ENCODE data around the gene DACH1.
A peak's percentile ranks its signal among the peaks of the same experiment; 100 is the strongest.
"Not testable (repeated sequence)": the region's sequence is repeated elsewhere in the genome, so short reads cannot be mapped to it uniquely, and the experiment has no call there.

DACH1 gene

GRCh38 chr13:71838842-71839241 lies 28.2 kb downstream of the DACH1 start:
- Histone ChIP-seq H3K14ac (ENCODE audit: low read length) (no peak overlapping the region), H3K4me2 (ENCODE audit: insufficient read depth, low read length, poor library complexity, severe bottlenecking) (no peak overlapping the region), H2AK5ac (ENCODE audit: low read depth, low read length) (no peak overlapping the region), H3K4ac (ENCODE audit: low read length) (no peak overlapping the region), H3K27me3 (ENCODE audit: control insufficient read depth in 3 of 3, insufficient read depth in 3 of 3, low read depth in 1 of 3, low read length in 3 of 3) (no peaks in the 10 kb centered on the region), H2BK5ac (ENCODE audit: low read length) (no peak overlapping the region), H3K18ac (ENCODE audit: low read length) (no peak overlapping the region), H3K9ac (ENCODE audit: low read depth, low read length, poor library complexity) (no peak overlapping the region), H4K91ac (ENCODE audit: low read depth, low read length, poor library complexity) (no peak overlapping the region), H2BK12ac (ENCODE audit: low read length) (no peak overlapping the region), H4K8ac (ENCODE audit: low read depth, low read length) (no peak overlapping the region), H3K4me1 (ENCODE audit: control insufficient read depth in 2 of 2, insufficient read depth in 1 of 2, low read depth in 1 of 2, low read length in 2 of 2) (no peaks in the 10 kb centered on the region), H3K79me1 (ENCODE audit: low read depth, low read length) (no peaks in the 10 kb centered on the region), H3K27ac (replicated peaks; ENCODE audit: low read length) (no peak overlapping the region), H3K36me3 (replicated peaks in 1 of 2; ENCODE audit: control insufficient read depth in 2 of 2, insufficient read depth in 2 of 2, low read length in 2 of 2) (no peaks in the 10 kb centered on the region), H3K9me3 (replicated peaks in 1 of 2; ENCODE audit: control insufficient read depth in 2 of 2, insufficient read depth in 1 of 2, low read depth in 1 of 2, low read length in 2 of 2) (no peaks in the 10 kb centered on the region), H2BK120ac (ENCODE audit: low read depth, low read length) (no peak overlapping the region), H2AFZ (ENCODE audit: low read length) (no peak overlapping the region), H3K4me3 (ENCODE audit: low read length in 2 of 2) (no peak overlapping the region), H2BK15ac (ENCODE audit: low read length) (no peak overlapping the region), H3K23ac (ENCODE audit: low read depth, low read length, poor library complexity) (no peak overlapping the region)
- no CpG with 5 or more reads among the region's 2 CpGs for WGBS, 2 donors (ENCODE audit: extremely low coverage in 2 of 2, insufficient read length in 2 of 2, insufficient replicate concordance in 1 of 2)
- no peak for DNase-seq (ENCODE audit: low spot score)

- not testable (repeated sequence) for H2BK12ac ChIP-seq (ENCODE audit: low read length)
These were observed 29.4 kb downstream of the DACH1 start for GRCh38 chr13:71837582-71837981.

GRCh38 chr13:71831716-71832115 lies 35.3 kb downstream of the DACH1 start:
- H3K14ac ChIP-seq (ENCODE audit: low read length) = no peak overlapping the region
- DNase-seq (ENCODE audit: low spot score) = peak; percentile 42
- H4K91ac ChIP-seq (ENCODE audit: low read depth, low read length, poor library complexity) = no peak overlapping the region
- H3K36me3 ChIP-seq (replicated peaks in 1 of 2; ENCODE audit: control insufficient read depth in 2 of 2, insufficient read depth in 2 of 2, low read length in 2 of 2) = no peaks in the 10 kb centered on the region
- H3K18ac ChIP-seq (ENCODE audit: low read length) = no peak overlapping the region
- H3K4me2 ChIP-seq (ENCODE audit: insufficient read depth, low read length, poor library complexity, severe bottlenecking) = no peak overlapping the region
- no peak overlapping the region for H2BK120ac ChIP-seq (ENCODE audit: low read depth, low read length)
- no peak overlapping the region for H4K8ac ChIP-seq (ENCODE audit: low read depth, low read length)
- H2AK5ac ChIP-seq (ENCODE audit: low read depth, low read length) = no peak overlapping the region
- WGBS, 2 donors (ENCODE audit: extremely low coverage in 2 of 2, insufficient read length in 2 of 2, insufficient replicate concordance in 1 of 2) = no CpG with 5 or more reads among the region's 3 CpGs
- H3K9me3 ChIP-seq (replicated peaks in 1 of 2; ENCODE audit: control insufficient read depth in 2 of 2, insufficient read depth in 1 of 2, low read depth in 1 of 2, low read length in 2 of 2) = no peaks in the 10 kb centered on the region
- no peak overlapping the region for H2BK5ac ChIP-seq (ENCODE audit: low read length)
- H3K9ac ChIP-seq (ENCODE audit: low read depth, low read length, poor library complexity) = no peak overlapping the region
- H3K27me3 ChIP-seq (ENCODE audit: control insufficient read depth in 3 of 3, insufficient read depth in 3 of 3, low read depth in 1 of 3, low read length in 3 of 3) = no peaks in the 10 kb centered on the region
- H2AFZ ChIP-seq (ENCODE audit: low read length) = no peak overlapping the region
- H3K27ac ChIP-seq (replicated peaks; ENCODE audit: low read length) = peak overlapping the region; percentile 34
- H3K79me1 ChIP-seq (ENCODE audit: low read depth, low read length) = no peaks in the 10 kb centered on the region
- no peak overlapping the region for H2BK12ac ChIP-seq (ENCODE audit: low read length)
- H2BK15ac ChIP-seq (ENCODE audit: low read length) = no peak overlapping the region
- no peak overlapping the region for H3K23ac ChIP-seq (ENCODE audit: low read depth, low read length, poor library complexity)
- H3K4me3 ChIP-seq (ENCODE audit: low read length in 2 of 2) = no peak overlapping the region
- H3K4me1 ChIP-seq (ENCODE audit: control insufficient read depth in 2 of 2, insufficient read depth in 1 of 2, low read depth in 1 of 2, low read length in 2 of 2) = peaks cover 8% of the 10 kb centered on the region in 2 donors
- H3K4ac ChIP-seq (ENCODE audit: low read length) = no peak overlapping the region

More at GRCh38 chr13:71837582-71837981, 29.4 kb downstream of the DACH1 start:
- not testable (repeated sequence) for H3K4me2 ChIP-seq (ENCODE audit: insufficient read depth, low read length, poor library complexity, severe bottlenecking); H2BK120ac ChIP-seq (ENCODE audit: low read depth, low read length); H3K36me3 ChIP-seq (replicated peaks in 1 of 2; ENCODE audit: control insufficient read depth in 2 of 2, insufficient read depth in 2 of 2, low read length in 2 of 2); H3K23ac ChIP-seq (ENCODE audit: low read depth, low read length, poor library complexity); H3K14ac ChIP-seq (ENCODE audit: low read length); H3K27me3 ChIP-seq (ENCODE audit: control insufficient read depth in 3 of 3, insufficient read depth in 3 of 3, low read depth in 1 of 3, low read length in 3 of 3); H3K18ac ChIP-seq (ENCODE audit: low read length); H3K4me3 ChIP-seq (ENCODE audit: low read length in 2 of 2); H3K79me1 ChIP-seq (ENCODE audit: low read depth, low read length); H3K9me3 ChIP-seq (replicated peaks in 1 of 2; ENCODE audit: control insufficient read depth in 2 of 2, insufficient read depth in 1 of 2, low read depth in 1 of 2, low read length in 2 of 2); H2AFZ ChIP-seq (ENCODE audit: low read length); H2BK5ac ChIP-seq (ENCODE audit: low read length); DNase-seq (ENCODE audit: low spot score); H3K4ac ChIP-seq (ENCODE audit: low read length); H3K27ac ChIP-seq (replicated peaks; ENCODE audit: low read length); H4K8ac ChIP-seq (ENCODE audit: low read depth, low read length); H2AK5ac ChIP-seq (ENCODE audit: low read depth, low read length); H3K4me1 ChIP-seq (ENCODE audit: control insufficient read depth in 2 of 2, insufficient read depth in 1 of 2, low read depth in 1 of 2, low read length in 2 of 2); H4K91ac ChIP-seq (ENCODE audit: low read depth, low read length, poor library complexity); H2BK15ac ChIP-seq (ENCODE audit: low read length); H3K9ac ChIP-seq (ENCODE audit: low read depth, low read length, poor library complexity)
- WGBS, 2 donors (ENCODE audit: extremely low coverage in 2 of 2, insufficient read length in 2 of 2, insufficient replicate concordance in 1 of 2) = no CpG with 5 or more reads among the region's 5 CpGs

GRCh38 chr13:71830736-71831135 lies 36.3 kb downstream of the DACH1 start:
- DNase-seq (ENCODE audit: low spot score) = no peak
- H3K9me3 ChIP-seq (replicated peaks in 1 of 2; ENCODE audit: control insufficient read depth in 2 of 2, insufficient read depth in 1 of 2, low read depth in 1 of 2, low read length in 2 of 2) = peaks cover 0 to 2% of the 10 kb centered on the region in 2 donors
- no peak overlapping the region for H4K8ac ChIP-seq (ENCODE audit: low read depth, low read length)
- H2BK12ac ChIP-seq (ENCODE audit: low read length) = no peak overlapping the region
- peaks cover 8% of the 10 kb centered on the region in 2 donors for H3K4me1 ChIP-seq (ENCODE audit: control insufficient read depth in 2 of 2, insufficient read depth in 1 of 2, low read depth in 1 of 2, low read length in 2 of 2)
- no peak overlapping the region for H3K14ac ChIP-seq (ENCODE audit: low read length)
- H3K79me1 ChIP-seq (ENCODE audit: low read depth, low read length) = no peaks in the 10 kb centered on the region
- no peak overlapping the region for H2BK5ac ChIP-seq (ENCODE audit: low read length)
- H2AFZ ChIP-seq (ENCODE audit: low read length) = no peak overlapping the region
- WGBS, 2 donors (ENCODE audit: extremely low coverage in 2 of 2, insufficient read length in 2 of 2, insufficient replicate concordance in 1 of 2) = no CpG with 5 or more reads among the region's 2 CpGs
- H3K4me3 ChIP-seq (ENCODE audit: low read length in 2 of 2) = no peak overlapping the region
- H3K18ac ChIP-seq (ENCODE audit: low read length) = no peak overlapping the region
- H2AK5ac ChIP-seq (ENCODE audit: low read depth, low read length) = no peak overlapping the region
- H3K27ac ChIP-seq (replicated peaks; ENCODE audit: low read length) = no peak overlapping the region
- peaks cover 0 to 2% (median 0%) of the 10 kb centered on the region in 3 experiments for H3K27me3 ChIP-seq (ENCODE audit: control insufficient read depth in 3 of 3, insufficient read depth in 3 of 3, low read depth in 1 of 3, low read length in 3 of 3)
- no peak overlapping the region for H3K4me2 ChIP-seq (ENCODE audit: insufficient read depth, low read length, poor library complexity, severe bottlenecking)
- no peak overlapping the region for H4K91ac ChIP-seq (ENCODE audit: low read depth, low read length, poor library complexity)
- no peak overlapping the region for H3K23ac ChIP-seq (ENCODE audit: low read depth, low read length, poor library complexity)
- H3K9ac ChIP-seq (ENCODE audit: low read depth, low read length, poor library complexity) = no peak overlapping the region
- H2BK15ac ChIP-seq (ENCODE audit: low read length) = no peak overlapping the region
- peaks cover 0 to 2% of the 10 kb centered on the region in 2 donors for H3K36me3 ChIP-seq (replicated peaks in 1 of 2; ENCODE audit: control insufficient read depth in 2 of 2, insufficient read depth in 2 of 2, low read length in 2 of 2)
- no peak overlapping the region for H3K4ac ChIP-seq (ENCODE audit: low read length)
- H2BK120ac ChIP-seq (ENCODE audit: low read depth, low read length) = no peak overlapping the region
